ENCODE data around the gene PAF1.
"Not testable (repeated sequence)": the region's sequence is repeated elsewhere in the genome, so short reads cannot be mapped to it uniquely, and the experiment has no call there.

Gene PAF1

GRCh38 chr19:39380521-39381502 is 10.1 kb downstream of the PAF1 start:
- no peak for DNase-seq

GRCh38 chr19:39379865-39380396 is 11.0 kb downstream of the PAF1 start:
- no peak for DNase-seq

GRCh38 chr19:39379366-39379765 is 11.5 kb downstream of the PAF1 start:
- DNase-seq, result not testable (repeated sequence)

- DNase-seq, result no peak
Measured at GRCh38 chr19:39377373-39378362, 13.2 kb downstream of the PAF1 start.

GRCh38 chr19:39375929-39376328 is 15.0 kb downstream of the PAF1 start:
- DNase-seq, result no peak

GRCh38 chr19:39372941-39373340 is 18.0 kb downstream of the PAF1 start:
- no peak for DNase-seq

- no peak for DNase-seq
Measured at GRCh38 chr19:39372047-39372802, 18.7 kb downstream of the PAF1 start.

- DNase-seq, result no peak
Measured at GRCh38 chr19:39370735-39371134, 20.2 kb downstream of the PAF1 start.

- no peak for DNase-seq
Measured at GRCh38 chr19:39369200-39369599, 21.7 kb downstream of the PAF1 start.

- no peak for DNase-seq
Measured at GRCh38 chr19:39365531-39365930, 25.4 kb downstream of the PAF1 start.

GRCh38 chr19:39363901-39364457 is 26.9 kb downstream of the PAF1 start:
- no peak for DNase-seq

GRCh38 chr19:39362682-39363657 is 27.9 kb downstream of the PAF1 start:
- DNase-seq, result no peak

- no peak for DNase-seq
Measured at GRCh38 chr19:39360599-39360998, 30.3 kb downstream of the PAF1 start.

- DNase-seq, result no peak
Measured at GRCh38 chr19:39359026-39359425, 31.9 kb downstream of the PAF1 start.

- DNase-seq, result peak; percentile 40
Measured at GRCh38 chr19:39356647-39357046, 34.3 kb downstream of the PAF1 start.

GRCh38 chr19:39356073-39356472 is 34.8 kb downstream of the PAF1 start:
- no peak for DNase-seq

GRCh38 chr19:39355253-39355652 is 35.7 kb downstream of the PAF1 start:
- DNase-seq, result no peak

- peak; percentile 58 for DNase-seq
Measured at GRCh38 chr19:39352381-39353255, 38.3 kb downstream of the PAF1 start.

GRCh38 chr19:39351537-39352064 is 39.3 kb downstream of the PAF1 start:
- DNase-seq, result peak; percentile 62
